Aorta (tissue), 5 donors: ENCODE data around the gene FEM1A. TPM values are rescaled to one million over a fixed set of nuclear protein-coding genes. Genes with fewer than 3 reads are reported as not detected.
A peak's percentile ranks its signal among the peaks of the same experiment; 100 is the strongest.
"Not testable (repeated sequence)": the region's sequence is repeated elsewhere in the genome, so short reads cannot be mapped to it uniquely, and the experiment has no call there.

Experiments
- ATAC-seq: fragments of 200-7000 bp; cut with Tn5 transposase; one replicate; pipeline ENCODE4 v1.9.1; 2022; ENCODE audit warnings: moderate library complexity; ENCODE audit not compliant: low FRiP score
- DNase-seq, 2 donors: peaks; one replicate each; pipeline ENCODE4 v3.0.0-alpha.2; 2020
- H3K27ac ChIP-seq, 2 donors: one replicate each; pipeline ENCODE4 v1.5.1; 2013; ENCODE audit warnings: low read length in 2 of 2, mild to moderate bottlenecking in 2 of 2, moderate library complexity in 2 of 2, control low read depth in 1 of 2, inconsistent platforms in 1 of 2, low read depth in 1 of 2
- H3K27me3 ChIP-seq, 2 donors: one replicate each; pipeline ENCODE4 v1.6.1; 2013; ENCODE audit warnings: control low read depth in 1 of 2, low read length in 1 of 2, mild to moderate bottlenecking in 1 of 2, moderate library complexity in 1 of 2; ENCODE audit not compliant: insufficient read depth in 2 of 2, control insufficient read depth in 1 of 2
- H3K36me3 ChIP-seq, 2 donors: one replicate each; pipeline ENCODE4 v1.6.1; 2013; ENCODE audit warnings: control low read depth in 1 of 2, low read length in 1 of 2, mild to moderate bottlenecking in 1 of 2; ENCODE audit not compliant: insufficient read depth in 2 of 2, control insufficient read depth in 1 of 2
- H3K4me1 ChIP-seq, 2 donors: one replicate each; pipeline ENCODE4 v1.6.1; 2013; ENCODE audit warnings: low read length in 2 of 2, control low read depth in 1 of 2, mild to moderate bottlenecking in 1 of 2, moderate library complexity in 1 of 2; ENCODE audit not compliant: insufficient read depth in 2 of 2, control insufficient read depth in 1 of 2
- H3K4me3 ChIP-seq, 2 donors: one replicate each; pipeline ENCODE4 v1.5.1; 2013; ENCODE audit warnings: low read length in 2 of 2, control low read depth in 1 of 2, mild to moderate bottlenecking in 1 of 2
- H3K9me3 ChIP-seq: one replicate; pipeline ENCODE4 v1.6.1; 2013; ENCODE audit warnings: mild to moderate bottlenecking, low read length; ENCODE audit not compliant: control insufficient read depth
- WGBS, 2 donors: extraction: QIAGEN DNeasy Blood & Tissue Kit; methylation state at CpG; one replicate each; pipeline ENCODE4 v1.1.7; 2013; 5-methylcytosine and 5-hydroxymethylcytosine counted together
- intact Hi-C, 2 donors: fragments of 100-400 bp; cut with DNase I; formaldehyde crosslinking; loops; one replicate each; pipeline versions ENCODE4 v1.14.2 to v1.15.0; 2022
- polyA plus RNA-seq, 2 donors: library from polyadenylated mRNA; stranded (reverse); fragments of 200-250 nt; gene quantifications; one replicate each; pipeline ENCODE4 v1.2.3, GENCODE V29; 2013
- total RNA-seq, 2 donors: library from RNA; stranded (reverse); fragmentation: NEBNext Ultra II Directional; extraction: Animal tissue kit (Norgen Biotek cat#: 25700); gene quantifications; one replicate each; pipeline ENCODE4 v1.2.1, GENCODE V29; 2021
- donor health status: healthy with polysubstance abuse.
- donor health status: Bipolar disorder and iron deficiency.
- donor health status: DM: no; HTN: no; CAD: no.
- donor health status: DM: no; HTN: no; CAD: no.
- donor health status: DM: yes; HTN: yes; CAD: no.

FEM1A gene
- total and polyA plus RNA-seq, 4 donors: 2.6 to 9.0 (median 5.0) TPM

GRCh38 chr19:4801085-4801619 lies 9.6 kb downstream of the FEM1A start:
- Histone ChIP-seq H3K27ac (no peak overlapping the region), H3K36me3 (no peaks in the 10 kb centered on the region), H3K9me3 (no peaks in the 10 kb centered on the region), H3K4me3 (no peak overlapping the region), H3K27me3 (no peaks in the 10 kb centered on the region), H3K4me1 (no peaks in the 10 kb centered on the region)
- ATAC-seq: no peak
- WGBS, 2 donors: 88 to 91% methylated on average over 3 of the region's 3 CpGs
- intact Hi-C loops: no loop called here
- no peak for DNase-seq

- ATAC-seq: no peak
- Histone ChIP-seq H3K9me3 (no peaks in the 10 kb centered on the region), H3K4me1 (no peaks in the 10 kb centered on the region), H3K27ac (no peak overlapping the region), H3K4me3 (no peak overlapping the region), H3K27me3 (no peaks in the 10 kb centered on the region), H3K36me3 (no peaks in the 10 kb centered on the region)
- intact Hi-C loops: no loop called here
- DNase-seq: no peak
- 66 to 70% methylated on average over 7 of the region's 7 CpGs for WGBS, 2 donors
Measured at GRCh38 chr19:4802711-4803110, 11.2 kb downstream of the FEM1A start.

DNA sequence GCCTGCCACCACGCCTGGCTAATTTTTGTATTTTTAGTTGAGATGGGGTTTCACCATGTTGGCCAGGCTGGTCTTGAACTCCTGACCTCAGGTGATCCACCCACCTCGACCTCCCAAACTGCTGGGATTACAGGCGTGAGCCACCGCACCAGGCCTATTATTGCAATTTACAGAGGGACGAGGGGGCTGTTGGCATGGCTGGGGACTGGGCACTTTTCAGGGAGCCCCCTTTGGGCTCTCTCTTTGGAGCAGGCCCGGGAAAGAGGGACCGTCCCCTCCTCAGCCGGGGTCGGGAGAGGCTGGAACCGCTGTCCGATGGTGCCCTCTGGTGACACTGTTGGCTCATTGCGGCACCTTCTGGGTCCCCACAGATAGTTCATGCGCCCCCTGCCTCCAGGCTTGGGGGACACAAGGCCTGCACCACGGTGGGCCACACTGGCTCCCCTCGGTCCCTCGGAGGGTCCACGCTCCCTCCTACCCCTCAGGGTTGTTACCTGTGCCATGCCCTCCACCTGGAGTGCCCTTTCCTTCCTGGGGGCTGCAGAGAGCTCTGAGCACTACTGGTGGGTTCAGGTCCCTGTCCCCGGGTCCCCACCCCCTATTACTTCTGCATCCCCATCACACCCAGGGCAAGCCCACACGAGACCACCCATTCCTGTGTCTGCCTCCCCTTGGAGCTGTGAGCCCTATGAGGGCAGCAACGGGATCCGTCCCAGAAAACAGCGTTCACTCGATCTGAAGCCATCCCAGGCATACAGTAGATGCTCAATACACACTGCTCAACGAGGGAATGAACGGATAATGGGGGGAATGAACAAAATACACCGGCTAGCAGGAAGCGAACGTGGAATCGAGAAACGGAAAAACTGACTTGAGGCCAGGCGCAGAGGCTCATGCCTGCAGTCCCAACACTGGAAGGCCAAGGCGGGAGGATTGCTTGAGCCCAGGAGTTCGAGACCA lies 12.5 kb downstream of the FEM1A start:
- no peak for DNase-seq
- Histone ChIP-seq H3K4me3 (no peak overlapping the region), H3K27me3 (no peaks in the 10 kb centered on the region), H3K36me3 (no peaks in the 10 kb centered on the region), H3K4me1 (no peaks in the 10 kb centered on the region), H3K27ac (no peak overlapping the region), H3K9me3 (no peaks in the 10 kb centered on the region)
- intact Hi-C loops: no loop called here
- WGBS, 2 donors: 49 to 50% methylated on average over 33 of the region's 33 CpGs
- peak; percentile 61 for ATAC-seq

DNA sequence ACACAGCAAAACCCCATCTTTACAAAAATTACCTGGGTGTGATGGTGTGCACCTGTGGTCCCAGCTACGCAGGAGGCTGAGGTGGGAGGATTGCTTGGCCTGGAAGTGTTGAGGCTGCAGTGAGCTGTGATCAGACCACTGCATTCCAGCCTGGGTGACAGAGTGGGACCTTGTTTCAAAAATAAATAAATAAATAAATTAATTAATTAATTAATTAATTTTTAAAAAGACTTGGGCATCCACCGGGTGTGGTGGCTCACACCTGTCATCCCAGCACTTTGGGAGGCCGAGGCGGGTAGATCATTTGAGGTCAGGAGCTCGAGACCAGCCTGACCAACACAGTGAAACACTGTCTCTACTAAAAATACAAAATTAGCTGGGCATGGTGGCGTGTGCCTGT lies 13.6 kb downstream of the FEM1A start:
- H3K27me3 ChIP-seq, ATAC-seq, H3K4me3 ChIP-seq, H3K27ac ChIP-seq, H3K4me1 ChIP-seq, H3K36me3 ChIP-seq, intact Hi-C loops, H3K9me3 ChIP-seq, DNase-seq: not testable (repeated sequence)
- WGBS, 2 donors: 96 to 97% methylated on average over 6 of the region's 6 CpGs

DNA sequence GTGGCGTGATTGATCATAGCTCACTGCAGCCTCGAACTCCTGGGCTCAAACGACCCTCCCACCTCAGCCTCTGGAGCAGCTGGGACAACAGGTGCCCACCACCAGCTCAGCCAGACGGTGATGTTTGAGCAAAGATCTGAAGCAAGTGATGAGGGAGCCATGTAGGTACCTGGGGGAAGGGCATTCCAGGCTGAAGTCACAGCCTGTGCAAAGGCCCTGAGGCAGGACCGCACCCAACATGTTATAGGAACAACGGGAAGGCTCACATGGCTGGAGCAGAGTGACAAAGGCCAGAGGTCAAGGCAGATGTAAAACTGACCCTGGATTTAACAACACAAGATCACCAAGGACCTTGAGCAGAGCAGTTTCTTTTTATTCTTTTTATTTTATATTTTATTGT lies 14.8 kb downstream of the FEM1A start:
- Histone ChIP-seq H3K27ac (no peak overlapping the region), H3K36me3 (no peaks in the 10 kb centered on the region), H3K9me3 (no peaks in the 10 kb centered on the region), H3K27me3 (no peaks in the 10 kb centered on the region), H3K4me3 (no peak overlapping the region), H3K4me1 (no peaks in the 10 kb centered on the region)
- ATAC-seq: no peak
- WGBS, 2 donors: 86 to 90% methylated on average over 6 of the region's 6 CpGs
- intact Hi-C loops: no loop called here
- no peak for DNase-seq

DNA sequence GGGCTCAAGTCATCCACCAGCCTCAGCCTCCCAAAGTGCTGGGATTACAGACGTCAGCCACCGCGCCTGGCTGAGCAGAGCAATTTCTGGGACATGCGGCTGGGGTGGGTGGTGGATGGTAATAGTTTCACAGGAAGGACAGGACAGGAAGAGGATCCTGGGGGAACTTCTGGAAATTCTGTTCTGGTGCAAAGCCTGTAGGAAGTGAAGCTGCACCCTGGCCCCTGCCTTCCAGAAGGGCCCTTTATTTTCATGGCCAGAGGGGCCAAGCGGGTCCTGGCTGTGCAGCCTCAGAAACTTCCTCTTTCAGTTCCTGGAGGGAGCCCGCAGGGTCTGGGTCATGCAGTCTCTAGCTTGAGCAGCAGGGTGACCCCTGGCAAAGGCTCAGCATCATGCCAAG lies 15.7 kb downstream of the FEM1A start:
- WGBS, 2 donors: 87 to 88% methylated on average over 6 of the region's 6 CpGs
- Histone ChIP-seq H3K27ac (no peak overlapping the region), H3K27me3 (no peaks in the 10 kb centered on the region), H3K4me3 (no peak overlapping the region), H3K9me3 (no peaks in the 10 kb centered on the region), H3K4me1 (peaks cover 0 to 1% of the 10 kb centered on the region in 2 donors), H3K36me3 (no peaks in the 10 kb centered on the region)
- ATAC-seq: no peak
- DNase-seq: peak in 1 of 2 donors; percentile 88
- intact Hi-C loops: no loop called here

GRCh38 chr19:4811328-4812131 lies 20.0 kb downstream of the FEM1A start:
- Histone ChIP-seq H3K4me3 (no peak overlapping the region), H3K9me3 (no peaks in the 10 kb centered on the region), H3K27ac (peak overlapping the region in 1 of 2 donors; percentile 74), H3K4me1 (peaks cover 0 to 1% of the 10 kb centered on the region in 2 donors), H3K27me3 (no peaks in the 10 kb centered on the region), H3K36me3 (no peaks in the 10 kb centered on the region)
- ATAC-seq (peak; percentile 74), DNase-seq (peak; percentile 88 to 96)
- intact Hi-C loops: loop anchor here (2.0 to 5.0 kb wide), 3 partner anchors 19 to 219 kb away; partner anchors contain the start of gene TICAM1 (in 1 of the 2)
- 79 to 87% methylated on average over 12 of the region's 12 CpGs for WGBS, 2 donors

GRCh38 chr19:4814625-4815425 lies 23.3 kb downstream of the FEM1A start:
- Histone ChIP-seq H3K36me3 (peaks cover 0 to 1% of the 10 kb centered on the region in 2 donors), H3K4me1 (peaks cover 0 to 1% of the 10 kb centered on the region in 2 donors), H3K27ac (no peak overlapping the region), H3K9me3 (no peaks in the 10 kb centered on the region), H3K27me3 (no peaks in the 10 kb centered on the region), H3K4me3 (no peak overlapping the region)
- DNase-seq (no peak), ATAC-seq (no peak)
- 72 to 74% methylated on average over 7 of the region's 7 CpGs for WGBS, 2 donors
- intact Hi-C loops: loop anchor here in 1 of 2 donors (5.0 kb wide), 1 partner anchor 97 kb away; no protein-coding TSS in a partner anchor
